Activated CD8-positive, alpha-beta memory T cell treated with anti-CD3 and anti-CD28 coated beads for 1 hour (primary cell): ENCODE results near the gene GLYR1.

Experiments
- DNase-seq, 2 donors: peaks; one replicate each; pipeline ENCODE4 v3.0.0-alpha.2; 2020; ENCODE audit warnings: low read depth in 1 of 2; ENCODE audit errors: extremely low read depth in 1 of 2

The GLYR1 gene

GRCh38 chr16:4811242-4811641, 35.8 kb downstream of the GLYR1 start:
- no peak for DNase-seq

GRCh38 chr16:4806280-4806679, 40.8 kb downstream of the GLYR1 start:
- DNase-seq, result no peak

GRCh38 chr16:4805231-4805630, 41.9 kb downstream of the GLYR1 start:
- no peak for DNase-seq

- DNase-seq, result no peak
Observed at GRCh38 chr16:4803898-4804762, 43.0 kb downstream of the GLYR1 start.

DNA sequence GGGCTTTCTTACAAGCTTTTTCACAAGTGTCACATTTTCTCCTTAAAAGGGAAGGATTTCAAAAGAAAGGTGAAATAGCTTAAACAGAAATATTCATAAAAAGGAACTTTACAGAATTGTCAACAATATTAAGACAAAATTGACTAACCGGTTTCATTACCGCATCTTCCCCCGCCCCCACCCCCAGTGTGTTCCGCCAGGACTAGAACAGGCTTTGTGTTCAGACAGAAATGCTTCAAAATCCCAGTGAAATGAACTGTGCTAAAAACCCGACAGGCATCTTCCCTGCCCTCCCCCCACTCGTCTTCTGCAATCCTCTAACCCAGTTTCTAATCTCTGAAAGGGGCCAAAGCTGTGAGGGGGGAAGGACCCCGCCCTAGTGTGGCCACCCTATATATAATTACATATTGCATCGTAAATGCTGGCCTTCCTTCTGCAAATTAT, 43.7 kb downstream of the GLYR1 start:
- no peak for DNase-seq

- peak; percentile 59 to 83 for DNase-seq
Observed at GRCh38 chr16:4802659-4803287, 44.3 kb downstream of the GLYR1 start.

GRCh38 chr16:4801962-4802658, 45.0 kb downstream of the GLYR1 start, which contains the start of gene ROGDI:
Gene ROGDI (minus strand): TSS chr16:4802633. CDS start chr16:4802571, 62 bp downstream.
- peak; percentile 49 to 63 for DNase-seq

- no peak for DNase-seq
Observed at GRCh38 chr16:4801051-4801961, 45.8 kb downstream of the GLYR1 start.

- DNase-seq, result no peak
Observed at GRCh38 chr16:4800290-4801041, 46.6 kb downstream of the GLYR1 start.

- no peak for DNase-seq
Observed at GRCh38 chr16:4799171-4799855, 47.8 kb downstream of the GLYR1 start.

GRCh38 chr16:4798456-4798855, 48.6 kb downstream of the GLYR1 start:
- DNase-seq, result no peak

DNA sequence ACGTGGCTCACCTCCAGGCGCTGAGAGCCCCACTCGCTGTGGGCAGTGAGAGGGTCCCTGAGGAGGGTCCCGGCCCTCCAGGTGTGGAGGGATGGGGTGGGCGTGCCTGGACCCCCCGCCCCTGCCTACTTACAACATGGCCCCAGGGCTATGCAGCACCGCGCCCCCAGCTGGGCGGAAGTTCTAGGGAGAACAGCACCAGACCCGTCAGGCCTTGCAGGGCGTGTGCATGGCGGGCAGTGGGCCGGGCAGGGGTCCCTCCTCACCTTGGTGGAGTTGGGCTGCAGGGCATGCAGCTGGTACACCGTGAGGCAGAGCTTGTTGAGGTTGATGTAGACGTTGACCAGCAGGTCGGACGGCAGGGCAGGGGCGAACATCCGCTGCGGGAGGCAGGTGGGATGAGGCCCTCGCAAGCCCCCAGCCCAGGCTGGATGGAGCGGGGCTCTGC, 49.3 kb downstream of the GLYR1 start:
- no peak for DNase-seq

DNA sequence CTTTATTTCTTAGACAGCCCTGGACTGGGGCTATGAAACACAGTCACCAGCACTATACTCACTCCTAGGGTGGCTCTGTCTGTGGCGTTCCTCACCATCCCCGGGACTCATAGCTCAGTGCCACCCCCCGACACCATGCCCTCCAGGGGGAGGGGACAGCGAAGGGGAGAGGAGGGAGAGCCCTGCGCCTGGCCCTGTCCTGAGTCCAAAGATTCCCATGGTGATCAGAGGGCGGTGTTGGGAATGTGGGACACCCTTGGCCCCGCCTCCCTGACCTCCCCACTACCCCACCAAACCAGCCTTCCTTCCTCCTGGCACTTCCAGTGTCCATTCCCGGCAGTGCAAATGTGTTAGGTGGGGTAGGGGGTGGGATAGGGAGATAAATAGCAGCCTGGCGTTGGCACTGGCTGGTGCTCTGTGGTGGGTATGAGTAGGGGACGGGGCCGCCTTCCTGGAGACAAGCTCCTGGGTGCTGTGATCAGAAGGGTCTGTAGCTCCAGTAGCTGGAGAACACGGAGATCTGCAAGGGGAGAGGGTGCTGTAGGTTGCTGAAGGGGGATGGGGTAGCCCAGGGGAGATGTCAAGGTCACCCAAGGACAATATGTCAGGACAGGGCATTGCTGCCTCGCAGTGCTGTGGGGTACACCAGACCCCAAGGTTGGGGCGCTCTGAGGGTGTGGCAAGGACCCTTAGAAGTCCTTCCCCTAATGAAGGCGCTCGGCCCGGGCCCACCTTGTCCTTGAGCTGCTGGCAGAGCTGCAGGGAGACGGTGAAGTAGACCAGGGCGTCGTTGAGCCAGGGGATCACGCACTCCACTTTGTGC, 49.9 kb downstream of the GLYR1 start:
- no peak for DNase-seq

- no peak for DNase-seq
Observed at GRCh38 chr16:4795828-4796572, 51.1 kb downstream of the GLYR1 start.

- DNase-seq, result no peak
Observed at GRCh38 chr16:4795181-4795827, 51.8 kb downstream of the GLYR1 start, which contains the start of gene SMIM22. Gene SMIM22 (plus strand): TSS chr16:4795369. CDS start chr16:4795735, 366 bp downstream.

GRCh38 chr16:4792951-4793513, 54.1 kb downstream of the GLYR1 start:
- no peak for DNase-seq

DNA sequence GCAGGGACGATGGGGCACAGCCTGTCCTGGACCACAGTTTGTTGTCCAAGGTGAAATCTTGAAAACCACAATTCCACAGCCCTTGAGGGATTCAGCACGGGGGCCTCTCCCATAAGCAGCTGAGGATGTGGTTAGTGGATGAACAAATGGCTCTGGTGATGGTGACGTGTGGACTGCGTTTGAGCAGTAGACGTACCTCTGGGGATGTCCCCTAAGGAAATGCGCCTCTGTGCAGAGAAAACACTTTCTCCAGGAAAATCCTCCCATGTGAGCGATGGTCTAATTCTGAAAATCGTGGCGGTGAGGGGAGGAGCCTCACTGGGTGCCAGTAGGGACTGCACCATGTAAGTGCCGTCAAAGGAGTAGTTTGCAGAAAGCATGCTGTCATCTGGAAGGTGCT, 56.2 kb downstream of the GLYR1 start:
- no peak for DNase-seq
